GM23338 (cell line): ENCODE data around the gene PGBD5. TPM values are rescaled to one million over a fixed set of nuclear protein-coding genes. Genes with fewer than 3 reads are reported as not detected.

ENCODE experiments used
- ATAC-seq: fragments of 200-7000 bp; cut with Tn5 transposase; 3 replicates; pipeline ENCODE4 v1.9.1; 2020
- DNase-seq: peaks from one replicate; pipeline ENCODE4 v3.0.0-alpha.2; 2015; ENCODE audit warnings: low spot score
- H2AFZ ChIP-seq: fragments of 200-600 bp; sonication (generic); 2 replicates; pipeline ENCODE4 v1.8.0; 2016; ENCODE audit warnings: antibody characterized with exemption, mild to moderate bottlenecking, moderate library complexity
- H3F3A ChIP-seq: fragments of 200-600 bp; sonication (generic); replicated peaks from 2 replicates; pipeline ENCODE4 v1.8.0; 2017; ENCODE audit warnings: antibody characterized with exemption, mixed run types, low read depth
- H3K27ac ChIP-seq: fragments of 200-600 bp; sonication (generic); 2 replicates; pipeline ENCODE4 v1.6.1; 2016; ENCODE audit warnings: low read depth
- H3K27me3 ChIP-seq: fragments of 200-600 bp; sonication (generic); 2 replicates; pipeline ENCODE4 v1.8.0; 2016; ENCODE audit warnings: mild to moderate bottlenecking, mixed run types, moderate library complexity; ENCODE audit not compliant: insufficient read depth
- H3K36me3 ChIP-seq: fragments of 200-600 bp; sonication (generic); 2 replicates; pipeline ENCODE4 v1.8.0; 2016; ENCODE audit warnings: mild to moderate bottlenecking; ENCODE audit not compliant: insufficient read depth
- H3K4me1 ChIP-seq: fragments of 200-600 bp; sonication (generic); 2 replicates; pipeline ENCODE4 v1.8.0; 2016; ENCODE audit warnings: mild to moderate bottlenecking, moderate library complexity; ENCODE audit not compliant: insufficient read depth
- H3K4me2 ChIP-seq: fragments of 200-600 bp; sonication (generic); 2 replicates; pipeline ENCODE4 v1.7.1; 2017; ENCODE audit warnings: mixed run types
- H3K4me3 ChIP-seq: fragments of 200-600 bp; sonication (generic); 2 replicates; pipeline ENCODE4 v1.6.1; 2016; ENCODE audit warnings: mixed run types
- H3K79me2 ChIP-seq: fragments of 200-600 bp; sonication (generic); replicated peaks from 2 replicates; pipeline ENCODE4 v1.8.0; 2017; ENCODE audit warnings: mild to moderate bottlenecking; ENCODE audit not compliant: insufficient read depth
- H3K9me2 ChIP-seq: fragments of 200-600 bp; sonication (generic); 2 replicates; pipeline ENCODE4 v1.8.0; 2017; ENCODE audit not compliant: insufficient read depth
- H4K20me1 ChIP-seq: fragments of 200-600 bp; sonication (generic); replicated peaks from 2 replicates; pipeline ENCODE4 v1.8.0; 2017; ENCODE audit warnings: mild to moderate bottlenecking; ENCODE audit not compliant: insufficient read depth
- H3K27ac Mint-ChIP-seq: 2 replicates; pipeline ENCODE4 v1.8.0; 2020; ENCODE audit warnings: inconsistent platforms, mild to moderate bottlenecking, moderate library complexity, mixed read lengths
- H3K27me3 Mint-ChIP-seq: 3 replicates; pipeline ENCODE4 v1.8.0; 2022; ENCODE audit warnings: low read depth, mild to moderate bottlenecking, moderate library complexity, mixed read lengths, inconsistent platforms; ENCODE audit not compliant: insufficient read depth, poor library complexity
- H3K36me3 Mint-ChIP-seq: 3 replicates; pipeline ENCODE4 v1.8.0; 2021; ENCODE audit warnings: low read depth, mild to moderate bottlenecking, inconsistent platforms, moderate library complexity, mixed read lengths
- H3K4me1 Mint-ChIP-seq: 3 replicates; pipeline ENCODE4 v1.8.0; 2020; ENCODE audit warnings: mild to moderate bottlenecking, inconsistent platforms, mixed read lengths
- H3K4me3 Mint-ChIP-seq: 3 replicates; pipeline ENCODE4 v1.8.0; 2021; ENCODE audit warnings: moderate library complexity, mild to moderate bottlenecking, inconsistent platforms, mixed read lengths
- H3K9me3 Mint-ChIP-seq: 3 replicates; pipeline ENCODE4 v1.8.0; 2020; ENCODE audit warnings: moderate library complexity, mild to moderate bottlenecking, inconsistent platforms, mixed read lengths
- CREB1 ChIP-seq: fragments of 250-450 bp; sonication (Bioruptor Pico); IDR thresholded peaks from 2 replicates; pipeline ENCODE4 v1.5.0; 2020; ENCODE audit warnings: low read depth, mild to moderate bottlenecking, moderate library complexity
- EZH2 ChIP-seq: fragments of 200-600 bp; sonication (generic); IDR thresholded peaks from one replicate; pipeline ENCODE4 v1.8.0; 2017; ENCODE audit warnings: antibody characterized with exemption, mild to moderate bottlenecking, low read depth; ENCODE audit not compliant: unreplicated experiment
- EZH2phosphoT487 ChIP-seq: fragments of 200-600 bp; sonication (generic); IDR thresholded peaks from one replicate; pipeline ENCODE4 v1.8.1; 2018; ENCODE audit warnings: antibody characterized with exemption; ENCODE audit not compliant: unreplicated experiment
- JUNB ChIP-seq: IDR thresholded peaks from one replicate; pipeline ENCODE4 v1.6.1; 2016; ENCODE audit warnings: antibody characterized with exemption; ENCODE audit not compliant: unreplicated experiment
- NANOG ChIP-seq: IDR thresholded peaks from 2 replicates; pipeline ENCODE4 v1.6.1; 2016; ENCODE audit warnings: antibody characterized with exemption, borderline replicate concordance
- POLR2AphosphoS5 ChIP-seq: IDR thresholded peaks from 2 replicates; pipeline ENCODE4 v1.6.1; 2016; ENCODE audit warnings: antibody characterized with exemption, low read depth
- STAT1 ChIP-seq: IDR thresholded peaks from one replicate; pipeline ENCODE4 v1.6.1; 2016; ENCODE audit warnings: antibody characterized with exemption; ENCODE audit not compliant: unreplicated experiment
- ZNF114 ChIP-seq: fragments of 250-450 bp; sonication (Bioruptor Pico); IDR thresholded peaks from 2 replicates; pipeline ENCODE4 v1.5.0; 2020; ENCODE audit warnings: mild to moderate bottlenecking, moderate library complexity
- ZNF331 ChIP-seq: fragments of 250-450 bp; sonication (Bioruptor Pico); IDR thresholded peaks from 2 replicates; pipeline ENCODE4 v1.5.0; 2020; ENCODE audit warnings: low read depth, mild to moderate bottlenecking, moderate library complexity
- polyA plus RNA-seq: library from polyadenylated mRNA; unstranded; fragments of >200 nt; fragmentation: Nextera tagmentation; extraction: Ambion mirVana; gene quantifications from 2 replicates; pipeline ENCODE4 v1.2.1, GENCODE V29; 2016
- total RNA-seq: library from RNA; depleted of rRNA; stranded (reverse); fragments of >200 nt; shearing (Covaris generic); gene quantifications from 2 replicates; pipeline ENCODE4 v1.2.3, GENCODE V29; 2014
- TF ChIP-seq, protein P1 (sequence below): IDR thresholded peaks from 2 replicates; pipeline ENCODE4 v1.6.1; 2016; ENCODE audit warnings: antibody characterized with exemption
- TF ChIP-seq, protein P2 (sequence below), 2 experiments: fragments of 200-600 bp in 1 of 2; sonication (generic) in 1 of 2; conservative IDR thresholded peaks; 2 replicates each; pipeline versions ENCODE4 v1.5.1 to v1.6.1; 2016 to 2017; ENCODE audit warnings: antibody characterized with exemption in 2 of 2, low read depth in 2 of 2, mild to moderate bottlenecking in 2 of 2, moderate library complexity in 1 of 2
- TF ChIP-seq, protein P3 (sequence below): IDR thresholded peaks from one replicate; pipeline ENCODE4 v1.6.1; 2018; ENCODE audit warnings: antibody characterized with exemption; ENCODE audit not compliant: unreplicated experiment
- TF ChIP-seq, protein P4 (sequence below): fragments of 250-450 bp; sonication (Bioruptor Pico); IDR thresholded peaks from 2 replicates; pipeline ENCODE4 v1.5.0; 2020; ENCODE audit warnings: mild to moderate bottlenecking, moderate library complexity

Gene PGBD5
- total and polyA plus RNA-seq, 2 experiments from 2014 or later, result 3.4 to 16.6 TPM

DNA sequence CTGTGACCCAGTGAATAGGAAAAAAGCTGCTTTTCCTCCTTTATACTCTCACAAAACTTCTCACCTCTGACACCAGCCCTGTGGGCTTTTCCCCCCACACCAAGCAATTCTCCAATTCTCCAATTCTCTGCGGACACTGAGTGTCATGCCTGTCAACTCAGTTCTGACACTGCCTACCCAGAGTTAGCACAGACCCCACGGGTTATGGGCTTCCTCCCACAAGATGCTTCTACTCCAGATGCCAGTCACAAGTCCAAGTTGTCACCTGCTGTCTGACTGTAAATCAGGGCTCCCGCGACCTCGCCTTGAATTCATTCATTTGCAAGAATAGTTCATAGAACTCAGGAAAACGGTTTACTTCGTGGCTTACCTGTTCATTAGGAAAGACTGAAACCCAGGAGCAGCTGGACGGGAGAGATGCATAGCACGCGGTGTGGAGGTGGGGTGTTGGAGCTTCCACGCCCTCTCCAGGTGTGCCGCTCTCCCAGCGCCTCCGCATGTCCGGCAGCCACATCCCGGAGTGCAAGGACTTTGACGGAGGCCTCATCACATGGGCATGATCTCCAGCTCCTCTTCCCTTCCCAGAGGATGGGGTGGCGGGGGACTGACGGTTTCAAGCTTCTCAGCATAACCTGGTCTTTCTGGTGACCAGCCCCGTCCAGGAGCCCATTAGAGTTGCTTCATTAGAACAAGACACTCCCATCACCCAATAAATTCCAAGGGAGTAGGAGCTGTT is 154.7 kb downstream of the PGBD5 start:
- Histone ChIP-seq H3K4me1 (peaks cover 3% of the 10 kb centered on the region), H3K4me3 (no peak overlapping the region), H3K79me2 (no peaks in the 10 kb centered on the region), H4K20me1 (no peaks in the 10 kb centered on the region; the same call in 1 of the 2 replicates), H2AFZ (no peak overlapping the region), H3K4me2 (no peak overlapping the region), H3F3A (peaks cover 14% of the 10 kb centered on the region), H3K27ac (no peak overlapping the region), H3K27me3 (no peaks in the 10 kb centered on the region), H3K9me2 (no peaks in the 10 kb centered on the region), H3K36me3 (peaks cover 14% of the 10 kb centered on the region; the same call in 1 of the 2 replicates)
- H3K27me3 Mint-ChIP-seq, result peaks cover 7% of the 10 kb centered on the region
- TF ChIP-seq POLR2AphosphoS5, result no peak
- no peak for TF ChIP-seq ZNF331 (CRISPR knock-in tag)
- TF ChIP-seq STAT1, result no peak
- no peak for TF ChIP-seq CREB1 (CRISPR knock-in tag)
- TF ChIP-seq EZH2, result no peak
- TF ChIP-seq, protein P1, sequence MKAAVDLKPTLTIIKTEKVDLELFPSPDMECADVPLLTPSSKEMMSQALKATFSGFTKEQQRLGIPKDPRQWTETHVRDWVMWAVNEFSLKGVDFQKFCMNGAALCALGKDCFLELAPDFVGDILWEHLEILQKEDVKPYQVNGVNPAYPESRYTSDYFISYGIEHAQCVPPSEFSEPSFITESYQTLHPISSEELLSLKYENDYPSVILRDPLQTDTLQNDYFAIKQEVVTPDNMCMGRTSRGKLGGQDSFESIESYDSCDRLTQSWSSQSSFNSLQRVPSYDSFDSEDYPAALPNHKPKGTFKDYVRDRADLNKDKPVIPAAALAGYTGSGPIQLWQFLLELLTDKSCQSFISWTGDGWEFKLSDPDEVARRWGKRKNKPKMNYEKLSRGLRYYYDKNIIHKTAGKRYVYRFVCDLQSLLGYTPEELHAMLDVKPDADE, result no peak
- TF ChIP-seq, protein P2, sequence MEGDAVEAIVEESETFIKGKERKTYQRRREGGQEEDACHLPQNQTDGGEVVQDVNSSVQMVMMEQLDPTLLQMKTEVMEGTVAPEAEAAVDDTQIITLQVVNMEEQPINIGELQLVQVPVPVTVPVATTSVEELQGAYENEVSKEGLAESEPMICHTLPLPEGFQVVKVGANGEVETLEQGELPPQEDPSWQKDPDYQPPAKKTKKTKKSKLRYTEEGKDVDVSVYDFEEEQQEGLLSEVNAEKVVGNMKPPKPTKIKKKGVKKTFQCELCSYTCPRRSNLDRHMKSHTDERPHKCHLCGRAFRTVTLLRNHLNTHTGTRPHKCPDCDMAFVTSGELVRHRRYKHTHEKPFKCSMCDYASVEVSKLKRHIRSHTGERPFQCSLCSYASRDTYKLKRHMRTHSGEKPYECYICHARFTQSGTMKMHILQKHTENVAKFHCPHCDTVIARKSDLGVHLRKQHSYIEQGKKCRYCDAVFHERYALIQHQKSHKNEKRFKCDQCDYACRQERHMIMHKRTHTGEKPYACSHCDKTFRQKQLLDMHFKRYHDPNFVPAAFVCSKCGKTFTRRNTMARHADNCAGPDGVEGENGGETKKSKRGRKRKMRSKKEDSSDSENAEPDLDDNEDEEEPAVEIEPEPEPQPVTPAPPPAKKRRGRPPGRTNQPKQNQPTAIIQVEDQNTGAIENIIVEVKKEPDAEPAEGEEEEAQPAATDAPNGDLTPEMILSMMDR (conservative IDR thresholded peaks at IDR 0.05; ENCODE audit: low read depth in 2 of 2), result no peak
- no peak for TF ChIP-seq EZH2phosphoT487
- TF ChIP-seq ZNF114 (CRISPR knock-in tag), result no peak
- no peak for TF ChIP-seq JUNB
- TF ChIP-seq, protein P3, sequence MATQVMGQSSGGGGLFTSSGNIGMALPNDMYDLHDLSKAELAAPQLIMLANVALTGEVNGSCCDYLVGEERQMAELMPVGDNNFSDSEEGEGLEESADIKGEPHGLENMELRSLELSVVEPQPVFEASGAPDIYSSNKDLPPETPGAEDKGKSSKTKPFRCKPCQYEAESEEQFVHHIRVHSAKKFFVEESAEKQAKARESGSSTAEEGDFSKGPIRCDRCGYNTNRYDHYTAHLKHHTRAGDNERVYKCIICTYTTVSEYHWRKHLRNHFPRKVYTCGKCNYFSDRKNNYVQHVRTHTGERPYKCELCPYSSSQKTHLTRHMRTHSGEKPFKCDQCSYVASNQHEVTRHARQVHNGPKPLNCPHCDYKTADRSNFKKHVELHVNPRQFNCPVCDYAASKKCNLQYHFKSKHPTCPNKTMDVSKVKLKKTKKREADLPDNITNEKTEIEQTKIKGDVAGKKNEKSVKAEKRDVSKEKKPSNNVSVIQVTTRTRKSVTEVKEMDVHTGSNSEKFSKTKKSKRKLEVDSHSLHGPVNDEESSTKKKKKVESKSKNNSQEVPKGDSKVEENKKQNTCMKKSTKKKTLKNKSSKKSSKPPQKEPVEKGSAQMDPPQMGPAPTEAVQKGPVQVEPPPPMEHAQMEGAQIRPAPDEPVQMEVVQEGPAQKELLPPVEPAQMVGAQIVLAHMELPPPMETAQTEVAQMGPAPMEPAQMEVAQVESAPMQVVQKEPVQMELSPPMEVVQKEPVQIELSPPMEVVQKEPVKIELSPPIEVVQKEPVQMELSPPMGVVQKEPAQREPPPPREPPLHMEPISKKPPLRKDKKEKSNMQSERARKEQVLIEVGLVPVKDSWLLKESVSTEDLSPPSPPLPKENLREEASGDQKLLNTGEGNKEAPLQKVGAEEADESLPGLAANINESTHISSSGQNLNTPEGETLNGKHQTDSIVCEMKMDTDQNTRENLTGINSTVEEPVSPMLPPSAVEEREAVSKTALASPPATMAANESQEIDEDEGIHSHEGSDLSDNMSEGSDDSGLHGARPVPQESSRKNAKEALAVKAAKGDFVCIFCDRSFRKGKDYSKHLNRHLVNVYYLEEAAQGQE, result no peak
- no peak for TF ChIP-seq NANOG
- TF ChIP-seq, protein P4, sequence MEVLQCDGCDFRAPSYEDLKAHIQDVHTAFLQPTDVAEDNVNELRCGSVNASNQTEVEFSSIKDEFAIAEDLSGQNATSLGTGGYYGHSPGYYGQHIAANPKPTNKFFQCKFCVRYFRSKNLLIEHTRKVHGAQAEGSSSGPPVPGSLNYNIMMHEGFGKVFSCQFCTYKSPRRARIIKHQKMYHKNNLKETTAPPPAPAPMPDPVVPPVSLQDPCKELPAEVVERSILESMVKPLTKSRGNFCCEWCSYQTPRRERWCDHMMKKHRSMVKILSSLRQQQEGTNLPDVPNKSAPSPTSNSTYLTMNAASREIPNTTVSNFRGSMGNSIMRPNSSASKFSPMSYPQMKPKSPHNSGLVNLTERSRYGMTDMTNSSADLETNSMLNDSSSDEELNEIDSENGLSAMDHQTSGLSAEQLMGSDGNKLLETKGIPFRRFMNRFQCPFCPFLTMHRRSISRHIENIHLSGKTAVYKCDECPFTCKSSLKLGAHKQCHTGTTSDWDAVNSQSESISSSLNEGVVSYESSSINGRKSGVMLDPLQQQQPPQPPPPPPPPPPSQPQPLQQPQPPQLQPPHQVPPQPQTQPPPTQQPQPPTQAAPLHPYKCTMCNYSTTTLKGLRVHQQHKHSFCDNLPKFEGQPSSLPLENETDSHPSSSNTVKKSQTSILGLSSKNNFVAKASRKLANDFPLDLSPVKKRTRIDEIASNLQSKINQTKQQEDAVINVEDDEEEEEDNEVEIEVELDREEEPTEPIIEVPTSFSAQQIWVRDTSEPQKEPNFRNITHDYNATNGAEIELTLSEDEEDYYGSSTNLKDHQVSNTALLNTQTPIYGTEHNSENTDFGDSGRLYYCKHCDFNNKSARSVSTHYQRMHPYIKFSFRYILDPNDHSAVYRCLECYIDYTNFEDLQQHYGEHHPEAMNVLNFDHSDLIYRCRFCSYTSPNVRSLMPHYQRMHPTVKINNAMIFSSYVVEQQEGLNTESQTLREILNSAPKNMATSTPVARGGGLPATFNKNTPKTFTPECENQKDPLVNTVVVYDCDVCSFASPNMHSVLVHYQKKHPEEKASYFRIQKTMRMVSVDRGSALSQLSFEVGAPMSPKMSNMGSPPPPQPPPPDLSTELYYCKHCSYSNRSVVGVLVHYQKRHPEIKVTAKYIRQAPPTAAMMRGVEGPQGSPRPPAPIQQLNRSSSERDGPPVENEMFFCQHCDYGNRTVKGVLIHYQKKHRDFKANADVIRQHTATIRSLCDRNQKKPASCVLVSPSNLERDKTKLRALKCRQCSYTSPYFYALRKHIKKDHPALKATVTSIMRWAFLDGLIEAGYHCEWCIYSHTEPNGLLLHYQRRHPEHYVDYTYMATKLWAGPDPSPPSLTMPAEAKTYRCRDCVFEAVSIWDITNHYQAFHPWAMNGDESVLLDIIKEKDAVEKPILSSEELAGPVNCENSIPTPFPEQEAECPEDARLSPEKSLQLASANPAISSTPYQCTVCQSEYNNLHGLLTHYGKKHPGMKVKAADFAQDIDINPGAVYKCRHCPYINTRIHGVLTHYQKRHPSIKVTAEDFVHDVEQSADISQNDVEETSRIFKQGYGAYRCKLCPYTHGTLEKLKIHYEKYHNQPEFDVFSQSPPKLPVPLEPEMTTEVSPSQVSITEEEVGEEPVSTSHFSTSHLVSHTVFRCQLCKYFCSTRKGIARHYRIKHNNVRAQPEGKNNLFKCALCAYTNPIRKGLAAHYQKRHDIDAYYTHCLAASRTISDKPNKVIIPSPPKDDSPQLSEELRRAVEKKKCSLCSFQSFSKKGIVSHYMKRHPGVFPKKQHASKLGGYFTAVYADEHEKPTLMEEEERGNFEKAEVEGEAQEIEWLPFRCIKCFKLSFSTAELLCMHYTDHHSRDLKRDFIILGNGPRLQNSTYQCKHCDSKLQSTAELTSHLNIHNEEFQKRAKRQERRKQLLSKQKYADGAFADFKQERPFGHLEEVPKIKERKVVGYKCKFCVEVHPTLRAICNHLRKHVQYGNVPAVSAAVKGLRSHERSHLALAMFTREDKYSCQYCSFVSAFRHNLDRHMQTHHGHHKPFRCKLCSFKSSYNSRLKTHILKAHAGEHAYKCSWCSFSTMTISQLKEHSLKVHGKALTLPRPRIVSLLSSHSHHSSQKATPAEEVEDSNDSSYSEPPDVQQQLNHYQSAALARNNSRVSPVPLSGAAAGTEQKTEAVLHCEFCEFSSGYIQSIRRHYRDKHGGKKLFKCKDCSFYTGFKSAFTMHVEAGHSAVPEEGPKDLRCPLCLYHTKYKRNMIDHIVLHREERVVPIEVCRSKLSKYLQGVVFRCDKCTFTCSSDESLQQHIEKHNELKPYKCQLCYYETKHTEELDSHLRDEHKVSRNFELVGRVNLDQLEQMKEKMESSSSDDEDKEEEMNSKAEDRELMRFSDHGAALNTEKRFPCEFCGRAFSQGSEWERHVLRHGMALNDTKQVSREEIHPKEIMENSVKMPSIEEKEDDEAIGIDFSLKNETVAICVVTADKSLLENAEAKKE (CRISPR knock-in tag), result no peak
- no peak for ATAC-seq
- no peak overlapping the region for H3K27ac Mint-ChIP-seq
- H3K36me3 Mint-ChIP-seq, result peaks cover 8% of the 10 kb centered on the region
- H3K4me3 Mint-ChIP-seq, result no peak overlapping the region
- peaks cover 15% of the 10 kb centered on the region for H3K4me1 Mint-ChIP-seq
- no peaks in the 10 kb centered on the region for H3K9me3 Mint-ChIP-seq
- DNase-seq, result no peak
